Right atrium auricular region (tissue), 2 donors: Measurements from ENCODE around the gene KDM6B. TPM values are rescaled to one million over a fixed set of nuclear protein-coding genes. Genes with fewer than 3 reads are reported as not detected.

ENCODE experiments used
- DNase-seq: peaks from one replicate; pipeline ENCODE4 v3.0.0-alpha.2; 2019; ENCODE audit warnings: low spot score
- H3K27ac ChIP-seq, 2 donors: fragments of 200-600 bp; sonication (generic); 1 replicate in 1 of 2; 2 replicates in 1 of 2; pipeline ENCODE4 v1.5.1; 2016 to 2019
- H3K27me3 ChIP-seq, 2 donors: fragments of 200-600 bp; sonication (generic); one replicate each; pipeline versions ENCODE4 v1.5.1 to v1.6.0; 2017 to 2019
- H3K36me3 ChIP-seq: fragments of 200-600 bp; sonication (generic); one replicate; pipeline ENCODE4 v1.5.1; 2016
- H3K4me1 ChIP-seq, 2 donors: fragments of 200-600 bp; sonication (generic); one replicate each; pipeline versions ENCODE4 v1.5.1 to v1.6.0; 2017 to 2019
- H3K4me3 ChIP-seq, 2 donors: fragments of 200-600 bp; sonication (generic); 1 replicate in 1 of 2; 2 replicates in 1 of 2; pipeline ENCODE4 v1.5.1; 2017 to 2019; ENCODE audit warnings: mild to moderate bottlenecking in 1 of 2, moderate library complexity in 1 of 2
- H3K9me3 ChIP-seq, 2 donors: fragments of 200-600 bp; sonication (generic); one replicate each; pipeline ENCODE4 v1.5.1; 2019
- total RNA-seq, 2 donors: library from RNA; depleted of rRNA; stranded (reverse); fragments of >200 nt; gene quantifications; one replicate each; pipeline ENCODE4 v1.1.0, GENCODE V29; 2016
- TF ChIP-seq, protein P1 (sequence below), 2 donors: fragments of 200-600 bp; sonication (generic); IDR thresholded peaks; one replicate each; pipeline ENCODE4 v1.5.1; 2019; ENCODE audit warnings: antibody characterized with exemption in 2 of 2

KDM6B gene, protein sequence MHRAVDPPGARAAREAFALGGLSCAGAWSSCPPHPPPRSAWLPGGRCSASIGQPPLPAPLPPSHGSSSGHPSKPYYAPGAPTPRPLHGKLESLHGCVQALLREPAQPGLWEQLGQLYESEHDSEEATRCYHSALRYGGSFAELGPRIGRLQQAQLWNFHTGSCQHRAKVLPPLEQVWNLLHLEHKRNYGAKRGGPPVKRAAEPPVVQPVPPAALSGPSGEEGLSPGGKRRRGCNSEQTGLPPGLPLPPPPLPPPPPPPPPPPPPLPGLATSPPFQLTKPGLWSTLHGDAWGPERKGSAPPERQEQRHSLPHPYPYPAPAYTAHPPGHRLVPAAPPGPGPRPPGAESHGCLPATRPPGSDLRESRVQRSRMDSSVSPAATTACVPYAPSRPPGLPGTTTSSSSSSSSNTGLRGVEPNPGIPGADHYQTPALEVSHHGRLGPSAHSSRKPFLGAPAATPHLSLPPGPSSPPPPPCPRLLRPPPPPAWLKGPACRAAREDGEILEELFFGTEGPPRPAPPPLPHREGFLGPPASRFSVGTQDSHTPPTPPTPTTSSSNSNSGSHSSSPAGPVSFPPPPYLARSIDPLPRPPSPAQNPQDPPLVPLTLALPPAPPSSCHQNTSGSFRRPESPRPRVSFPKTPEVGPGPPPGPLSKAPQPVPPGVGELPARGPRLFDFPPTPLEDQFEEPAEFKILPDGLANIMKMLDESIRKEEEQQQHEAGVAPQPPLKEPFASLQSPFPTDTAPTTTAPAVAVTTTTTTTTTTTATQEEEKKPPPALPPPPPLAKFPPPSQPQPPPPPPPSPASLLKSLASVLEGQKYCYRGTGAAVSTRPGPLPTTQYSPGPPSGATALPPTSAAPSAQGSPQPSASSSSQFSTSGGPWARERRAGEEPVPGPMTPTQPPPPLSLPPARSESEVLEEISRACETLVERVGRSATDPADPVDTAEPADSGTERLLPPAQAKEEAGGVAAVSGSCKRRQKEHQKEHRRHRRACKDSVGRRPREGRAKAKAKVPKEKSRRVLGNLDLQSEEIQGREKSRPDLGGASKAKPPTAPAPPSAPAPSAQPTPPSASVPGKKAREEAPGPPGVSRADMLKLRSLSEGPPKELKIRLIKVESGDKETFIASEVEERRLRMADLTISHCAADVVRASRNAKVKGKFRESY (N-terminal part only)
- 10 to 100 TPM; 11.0 to 11.1 TPM for total RNA-seq

DNA sequence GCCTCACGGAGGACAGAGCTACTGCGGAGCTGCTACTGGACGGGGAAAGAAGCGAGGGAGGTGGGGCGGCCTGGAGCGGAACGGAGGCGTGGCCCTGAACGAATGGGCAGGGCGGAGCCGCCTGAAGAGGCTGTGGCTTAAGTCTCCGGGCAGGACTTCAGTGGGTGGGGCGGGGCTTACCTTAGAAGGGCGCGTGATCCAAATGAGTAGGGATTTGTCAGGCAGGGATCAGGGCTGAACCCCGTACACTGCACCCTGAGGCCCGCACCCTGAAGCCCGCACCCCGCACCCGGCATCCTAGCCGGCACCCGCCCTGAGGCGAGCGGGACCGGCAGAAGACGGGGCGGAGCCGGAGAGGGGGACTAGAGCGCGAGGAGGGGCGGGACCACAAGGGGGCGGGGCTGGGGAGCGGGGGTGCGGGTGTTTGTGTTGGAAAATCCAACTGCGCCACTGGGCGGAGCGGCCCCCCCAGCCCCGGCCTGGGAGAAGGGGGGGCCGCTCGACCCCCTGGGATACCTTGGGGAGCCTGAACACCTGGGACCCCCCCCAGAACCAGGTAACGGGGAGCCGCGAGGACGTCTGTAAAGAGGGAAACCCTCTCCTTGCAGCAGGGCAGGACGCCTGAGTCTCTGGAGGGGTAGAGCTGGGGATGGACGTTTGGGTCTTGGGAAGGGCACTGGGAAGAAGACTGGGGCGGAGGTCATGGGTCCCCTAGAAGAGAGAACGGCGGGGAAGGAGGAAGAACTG lies at the start of gene KDM6B:
KDM6B (plus strand) TSS at position 423 of the 747 bp plus-strand sequence. CDS start 11,338 bp downstream, outside the sequence.
- Histone ChIP-seq H3K27ac (peak within 1 kb of the TSS; percentile 99 to 100), H3K4me1 (peaks cover 0 to 41% of the 10 kb centered on the region in 2 donors), H3K27me3 (no peaks in the 10 kb centered on the region), H3K9me3 (no peaks in the 10 kb centered on the region), H3K36me3 (no peaks in the 10 kb centered on the region), H3K4me3 (peak within 1 kb of the TSS; percentile 71 to 76)
- TF ChIP-seq, protein P1, sequence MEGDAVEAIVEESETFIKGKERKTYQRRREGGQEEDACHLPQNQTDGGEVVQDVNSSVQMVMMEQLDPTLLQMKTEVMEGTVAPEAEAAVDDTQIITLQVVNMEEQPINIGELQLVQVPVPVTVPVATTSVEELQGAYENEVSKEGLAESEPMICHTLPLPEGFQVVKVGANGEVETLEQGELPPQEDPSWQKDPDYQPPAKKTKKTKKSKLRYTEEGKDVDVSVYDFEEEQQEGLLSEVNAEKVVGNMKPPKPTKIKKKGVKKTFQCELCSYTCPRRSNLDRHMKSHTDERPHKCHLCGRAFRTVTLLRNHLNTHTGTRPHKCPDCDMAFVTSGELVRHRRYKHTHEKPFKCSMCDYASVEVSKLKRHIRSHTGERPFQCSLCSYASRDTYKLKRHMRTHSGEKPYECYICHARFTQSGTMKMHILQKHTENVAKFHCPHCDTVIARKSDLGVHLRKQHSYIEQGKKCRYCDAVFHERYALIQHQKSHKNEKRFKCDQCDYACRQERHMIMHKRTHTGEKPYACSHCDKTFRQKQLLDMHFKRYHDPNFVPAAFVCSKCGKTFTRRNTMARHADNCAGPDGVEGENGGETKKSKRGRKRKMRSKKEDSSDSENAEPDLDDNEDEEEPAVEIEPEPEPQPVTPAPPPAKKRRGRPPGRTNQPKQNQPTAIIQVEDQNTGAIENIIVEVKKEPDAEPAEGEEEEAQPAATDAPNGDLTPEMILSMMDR (IDR thresholded peaks at IDR 0.05) = peak in 1 of 2 donors; percentile 40
- peak; percentile 96 for DNase-seq

DNA sequence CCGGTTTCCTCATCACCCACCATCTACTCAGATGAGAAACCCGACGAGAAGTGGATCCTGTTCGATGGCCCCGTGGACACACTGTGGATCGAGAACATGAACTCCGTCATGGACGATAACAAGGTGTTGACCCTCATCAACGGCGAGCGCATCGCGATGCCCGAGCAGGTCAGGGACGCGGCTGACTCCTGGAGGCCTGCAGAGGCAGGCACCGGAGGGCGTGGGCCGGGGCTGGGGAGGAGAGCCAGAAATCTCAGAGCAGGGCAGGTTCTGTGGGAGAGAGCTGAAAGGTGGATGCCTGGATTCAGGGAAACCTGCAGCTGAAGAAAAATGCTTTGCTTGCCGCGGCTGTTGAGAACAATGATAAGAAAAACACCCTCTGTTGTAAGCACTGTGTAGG lies 47.2 kb upstream of the KDM6B start:
- no peaks in the 10 kb centered on the region for H3K36me3 ChIP-seq
- TF ChIP-seq, protein P1 (IDR thresholded peaks at IDR 0.05) = no peak
- H3K4me1 ChIP-seq = no peaks in the 10 kb centered on the region
- H3K9me3 ChIP-seq = no peaks in the 10 kb centered on the region
- DNase-seq = no peak
- H3K4me3 ChIP-seq = no peak overlapping the region
- H3K27me3 ChIP-seq = no peaks in the 10 kb centered on the region
- H3K27ac ChIP-seq = no peak overlapping the region

DNA sequence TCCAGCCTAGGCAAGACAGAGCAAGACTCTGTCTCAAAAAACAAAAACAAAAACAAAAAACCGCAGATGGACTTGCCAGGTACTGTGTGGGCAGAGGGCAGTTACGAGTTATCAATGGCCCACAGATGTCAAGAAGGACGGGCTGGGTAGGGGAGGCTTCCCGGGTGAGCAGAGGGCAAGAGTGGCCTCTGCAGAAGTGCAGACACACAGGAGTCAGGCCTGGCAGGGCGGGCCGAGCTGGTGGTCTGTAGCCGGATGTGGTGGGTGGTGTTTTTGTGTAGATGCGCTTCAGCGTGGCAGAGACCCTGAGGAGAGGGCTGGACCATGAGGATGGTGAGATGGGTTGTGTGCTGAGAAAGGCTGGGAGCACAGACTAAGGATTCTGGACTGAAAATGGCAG lies 44.9 kb upstream of the KDM6B start:
- Histone ChIP-seq H3K27ac (no peak overlapping the region), H3K27me3 (no peaks in the 10 kb centered on the region), H3K36me3 (no peaks in the 10 kb centered on the region), H3K4me3 (no peak overlapping the region), H3K4me1 (no peaks in the 10 kb centered on the region), H3K9me3 (no peaks in the 10 kb centered on the region)
- TF ChIP-seq, protein P1 (IDR thresholded peaks at IDR 0.05) = no peak
- DNase-seq = no peak

DNA sequence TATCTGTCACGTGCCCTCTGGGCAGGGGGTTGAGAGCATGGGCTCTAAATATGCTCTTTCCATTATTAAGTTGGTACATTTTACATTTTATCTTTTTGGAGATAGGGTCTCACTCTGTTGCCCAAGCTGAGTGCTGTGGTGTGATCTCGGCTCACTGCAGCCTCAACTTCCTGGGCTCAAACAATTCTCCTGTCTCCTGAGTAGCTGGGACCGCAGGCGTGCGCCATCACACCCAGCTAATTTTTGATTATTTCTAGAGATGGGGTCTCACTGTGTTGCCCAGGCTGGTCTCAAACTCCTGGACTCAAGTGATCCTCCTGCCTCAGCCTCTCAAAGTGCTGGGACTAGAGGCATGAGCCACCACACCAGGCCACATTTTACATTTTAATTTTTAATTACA lies 43.9 kb upstream of the KDM6B start:
- TF ChIP-seq, protein P1 (IDR thresholded peaks at IDR 0.05) = no peak
- Histone ChIP-seq H3K27ac (no peak overlapping the region), H3K27me3 (no peaks in the 10 kb centered on the region), H3K4me1 (no peaks in the 10 kb centered on the region), H3K36me3 (no peaks in the 10 kb centered on the region), H3K4me3 (no peak overlapping the region), H3K9me3 (no peaks in the 10 kb centered on the region)
- no peak for DNase-seq

DNA sequence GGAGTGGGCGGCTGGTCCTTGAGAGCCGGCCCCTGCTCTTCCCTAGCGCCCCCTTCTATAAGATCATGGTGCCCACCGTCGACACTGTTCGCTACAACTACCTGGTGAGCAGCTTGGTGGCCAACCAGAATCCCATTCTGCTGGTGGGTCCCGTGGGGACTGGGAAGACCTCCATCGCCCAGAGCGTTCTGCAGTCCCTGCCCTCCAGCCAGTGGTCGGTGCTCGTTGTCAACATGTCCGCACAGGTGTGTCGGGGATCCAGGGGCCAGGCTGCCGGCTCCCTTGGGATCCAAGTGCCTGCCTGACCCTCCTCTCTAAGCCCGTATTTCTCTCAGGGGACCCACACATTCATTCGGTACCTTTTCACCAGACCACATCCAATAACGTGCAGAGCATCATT lies 41.4 kb upstream of the KDM6B start:
- TF ChIP-seq, protein P1 (IDR thresholded peaks at IDR 0.05) = no peak

More for the DNA sequence above, 41.4 kb upstream of the KDM6B start:
- DNase-seq = no peak
- Histone ChIP-seq H3K4me1 (no peaks in the 10 kb centered on the region), H3K9me3 (no peaks in the 10 kb centered on the region), H3K4me3 (no peak overlapping the region), H3K27ac (no peak overlapping the region), H3K36me3 (no peaks in the 10 kb centered on the region), H3K27me3 (no peaks in the 10 kb centered on the region)
